H1 (cell line): ENCODE results near the gene NOC3L. TPM values are rescaled to one million over a fixed set of nuclear protein-coding genes. Genes with fewer than 3 reads are reported as not detected.

Experiments used
- CTCF ChIA-PET: fragments of 300-600 bp; sonication (Branson Sonifier 250); formaldehyde crosslinking; loops from one replicate; lab custom pipeline; 2021; ENCODE audit not compliant: partially characterized antibody; lab: Charles Lee
- POLR2A ChIA-PET: fragments of 300-600 bp; sonication (Branson Sonifier 250); formaldehyde crosslinking; loops from one replicate; lab custom pipeline; 2021; ENCODE audit warnings: inconsistent platforms; ENCODE audit not compliant: partially characterized antibody; lab: Charles Lee
- DNase-seq, 2 experiments: peaks; one replicate each; pipeline versions ENCODE4 v3.0.0 to v3.0.0-alpha.2; 2010 to 2022; ENCODE audit warnings: low spot score in 2 of 2, low read depth in 1 of 2, mixed read lengths in 1 of 2
- FAIRE-seq: peaks from 2 replicates; lab custom pipeline; 2011; peaks lifted over from hg19 to GRCh38; lab: Jason Lieb, UNC
- H2AFZ ChIP-seq: 2 replicates; pipeline ENCODE4 v1.8.1; 2012; ENCODE audit warnings: low read length, inconsistent platforms
- H2AK5ac ChIP-seq: 2 replicates; pipeline ENCODE4 v1.6.1; 2013; ENCODE audit warnings: low read depth, low read length
- H2BK120ac ChIP-seq: replicated peaks from 2 replicates; pipeline ENCODE3; 2013; ENCODE audit warnings: low read depth, low read length, inconsistent platforms
- H2BK12ac ChIP-seq: 2 replicates; pipeline ENCODE4 v1.6.1; 2013; ENCODE audit warnings: low read depth, low read length
- H2BK15ac ChIP-seq: 2 replicates; pipeline ENCODE4 v1.6.1; 2013; ENCODE audit warnings: low read length
- H2BK20ac ChIP-seq: 2 replicates; pipeline ENCODE4 v1.6.1; 2013; ENCODE audit warnings: low read length
- H2BK5ac ChIP-seq: 2 replicates; pipeline ENCODE4 v1.6.1; 2013; ENCODE audit warnings: low read depth, low read length
- H3K14ac ChIP-seq: 2 replicates; pipeline ENCODE4 v1.6.1; 2013; ENCODE audit warnings: inconsistent platforms; ENCODE audit not compliant: insufficient read length
- H3K18ac ChIP-seq: 2 replicates; pipeline ENCODE4 v1.6.1; 2013; ENCODE audit warnings: low read length; ENCODE audit errors: extremely low read depth
- H3K23ac ChIP-seq: 2 replicates; pipeline ENCODE4 v1.6.1; 2013; ENCODE audit warnings: inconsistent platforms; ENCODE audit not compliant: insufficient read length
- H3K23me2 ChIP-seq: 2 replicates; pipeline ENCODE4 v1.6.1; 2013; ENCODE audit warnings: low read depth, low read length
- H3K27ac ChIP-seq: 2 replicates; pipeline ENCODE4 v1.6.1; 2011; ENCODE audit warnings: low read depth, low read length, inconsistent platforms
- H3K27me3 ChIP-seq, 4 experiments: replicated peaks in 1 of 4; 1 replicate in 1 of 4; 2 replicates in 3 of 4; pipeline versions ENCODE4 v1.6.1 to v1.8.1; 2011 to 2013; ENCODE audit warnings: low read length in 3 of 4, mild to moderate bottlenecking in 3 of 4, inconsistent platforms in 2 of 4, mixed read lengths in 2 of 4, moderate library complexity in 1 of 4; ENCODE audit not compliant: control insufficient read depth in 3 of 4, insufficient read depth in 3 of 4; ENCODE audit errors: extremely low read depth in 1 of 4
- H3K36me3 ChIP-seq, 4 experiments: 2 replicates each; pipeline versions ENCODE4 v1.6.1 to v1.8.1; 2011 to 2013; ENCODE audit warnings: mild to moderate bottlenecking in 4 of 4, low read length in 3 of 4, moderate library complexity in 2 of 4, control low read depth in 1 of 4, inconsistent platforms in 1 of 4; ENCODE audit not compliant: insufficient read depth in 4 of 4, control insufficient read depth in 2 of 4
- H3K4ac ChIP-seq: replicated peaks from 2 replicates; pipeline ENCODE3; 2013; ENCODE audit warnings: low read length, low read depth, mixed read lengths, inconsistent platforms; ENCODE audit not compliant: insufficient read length
- H3K4me1 ChIP-seq, 4 experiments: replicated peaks in 1 of 4; 1 replicate in 1 of 4; 2 replicates in 3 of 4; pipeline versions ENCODE4 v1.6.1 to v1.8.1; 2011 to 2013; ENCODE audit warnings: low read length in 3 of 4, inconsistent platforms in 2 of 4, mixed read lengths in 1 of 4; ENCODE audit not compliant: insufficient read depth in 4 of 4, control insufficient read depth in 3 of 4
- H3K4me2 ChIP-seq, 2 experiments: 2 replicates each; pipeline versions ENCODE4 v1.6.1 to v1.8.1; 2011 to 2013; ENCODE audit warnings: low read depth in 2 of 2, low read length in 2 of 2, control low read depth in 1 of 2, inconsistent platforms in 1 of 2, mild to moderate bottlenecking in 1 of 2; ENCODE audit not compliant: insufficient read depth in 1 of 2
- H3K4me3 ChIP-seq, 4 experiments: fragments of 200-600, 300-600 bp in 1 of 4; sonication (generic), shearing (Covaris generic), sonication (Bioruptor Twin) in 1 of 4; 2 replicates each; pipeline versions ENCODE4 v1.5.1 to v1.8.1; 2011 to 2016; ENCODE audit warnings: low read length in 4 of 4, low read depth in 3 of 4, control low read depth in 2 of 4, inconsistent platforms in 2 of 4, mild to moderate bottlenecking in 2 of 4, mixed read lengths in 1 of 4, moderate library complexity in 1 of 4; ENCODE audit not compliant: insufficient read depth in 2 of 4; ENCODE audit errors: extremely low read depth in 1 of 4
- H3K56ac ChIP-seq: replicated peaks from 2 replicates; pipeline ENCODE3; 2013; ENCODE audit warnings: low read depth, mild to moderate bottlenecking, mixed read lengths, low read length, inconsistent platforms; ENCODE audit not compliant: insufficient read length
- H3K79me1 ChIP-seq: 2 replicates; pipeline ENCODE4 v1.6.1; 2013; ENCODE audit warnings: low read depth, low read length, control low read depth
- H3K79me2 ChIP-seq, 2 experiments: 2 replicates each; pipeline versions ENCODE4 v1.6.1 to v1.8.1; 2012 to 2013; ENCODE audit warnings: low read length in 2 of 2, mild to moderate bottlenecking in 2 of 2, inconsistent platforms in 1 of 2; ENCODE audit not compliant: insufficient read depth in 2 of 2, control insufficient read depth in 1 of 2
- H3K9ac ChIP-seq, 4 experiments: replicated peaks in 1 of 4; 1 replicate in 1 of 4; 2 replicates in 3 of 4; pipeline versions ENCODE4 v1.6.1 to v1.8.1; 2011 to 2013; ENCODE audit warnings: low read depth in 3 of 4, low read length in 3 of 4, control low read depth in 2 of 4, mild to moderate bottlenecking in 2 of 4, moderate library complexity in 2 of 4, inconsistent platforms in 1 of 4; ENCODE audit errors: extremely low read depth in 1 of 4
- H3K9me3 ChIP-seq, 2 experiments: 2 replicates each; pipeline versions ENCODE4 v1.6.1 to v1.8.1; 2012 to 2013; ENCODE audit warnings: mild to moderate bottlenecking in 2 of 2, moderate library complexity in 2 of 2, control low read depth in 1 of 2, inconsistent platforms in 1 of 2, low read depth in 1 of 2, low read length in 1 of 2, mixed read lengths in 1 of 2; ENCODE audit not compliant: insufficient read depth in 2 of 2
- H4K20me1 ChIP-seq, 2 experiments: replicated peaks in 1 of 2; 2 replicates each; pipeline versions ENCODE3 to v1.8.1; 2011 to 2013; ENCODE audit warnings: inconsistent platforms in 2 of 2, low read length in 2 of 2, mild to moderate bottlenecking in 1 of 2; ENCODE audit not compliant: insufficient read depth in 2 of 2, control insufficient read depth in 1 of 2
- H4K5ac ChIP-seq: 2 replicates; pipeline ENCODE4 v1.6.1; 2013; ENCODE audit warnings: low read length, low read depth, mixed read lengths, inconsistent platforms; ENCODE audit not compliant: insufficient read length
- H4K8ac ChIP-seq: 2 replicates; pipeline ENCODE4 v1.8.0; 2013; ENCODE audit warnings: mild to moderate bottlenecking, moderate library complexity, low read length, inconsistent platforms; ENCODE audit not compliant: insufficient read depth; ENCODE audit errors: extremely low read depth
- H4K91ac ChIP-seq: replicated peaks from 2 replicates; pipeline ENCODE3; 2013; ENCODE audit warnings: low read length, mixed read lengths, inconsistent platforms; ENCODE audit not compliant: insufficient read length
- BCL11A ChIP-seq, 2 experiments: IDR thresholded peaks; one replicate each; pipeline ENCODE4 v1.6.1; 2011; ENCODE audit warnings: low read depth in 2 of 2, low read length in 2 of 2, mild to moderate bottlenecking in 2 of 2
- BRCA1 ChIP-seq: IDR thresholded peaks from 2 replicates; pipeline ENCODE4 v1.6.1; 2012; ENCODE audit warnings: low read depth, low read length, improper control_type of control experiment
- CHD2 ChIP-seq: IDR thresholded peaks from 2 replicates; pipeline ENCODE4 v1.6.1; 2012; ENCODE audit warnings: low read length, improper control_type of control experiment
- CTBP2 ChIP-seq: IDR thresholded peaks from 2 replicates; pipeline ENCODE4 v1.7.0; 2011; ENCODE audit warnings: borderline replicate concordance, mild to moderate bottlenecking, moderate library complexity, mixed read lengths, low read length; ENCODE audit not compliant: insufficient read depth, insufficient read length
- MAFK ChIP-seq: IDR thresholded peaks from 2 replicates; pipeline ENCODE4 v1.6.1; 2012; ENCODE audit warnings: low read depth, mild to moderate bottlenecking, improper control_type of control experiment, low read length
- PHF8 ChIP-seq: fragments of 200-600 bp; sonication (generic); conservative IDR thresholded peaks from 2 replicates; pipeline ENCODE4 v1.7.1; 2012; ENCODE audit warnings: low read depth, mild to moderate bottlenecking, inconsistent platforms, low read length, moderate library complexity
- RFX5 ChIP-seq: IDR thresholded peaks from 2 replicates; pipeline ENCODE4 v1.6.1; 2011; ENCODE audit warnings: low read depth, low read length, improper control_type of control experiment, borderline replicate concordance
- RNF2 ChIP-seq: fragments of 200-900, 300-1000 bp; sonication (generic); IDR thresholded peaks from 2 replicates; pipeline ENCODE4 v1.7.1; 2016; ENCODE audit warnings: borderline replicate concordance, low read depth, mild to moderate bottlenecking, antibody characterized with exemption, low read length; ENCODE audit not compliant: poor library complexity, severe bottlenecking; ENCODE audit errors: missing control alignments
- SP1 ChIP-seq: IDR thresholded peaks from 2 replicates; pipeline ENCODE4 v1.6.1; 2011; ENCODE audit warnings: low read depth, low read length
- SP4 ChIP-seq: IDR thresholded peaks from 2 replicates; pipeline ENCODE4 v1.6.1; 2012; ENCODE audit warnings: low read length, inconsistent platforms
- WGBS, 2 experiments: shearing (Covaris generic) in 1 of 2; methylation state at CpG; one replicate each; pipeline versions ENCODE4 v1.1.6 to v1.1.7; 2013 to 2015; ENCODE audit warnings: low lambda C conversion rate in 2 of 2, mixed read lengths in 2 of 2, inconsistent platforms in 1 of 2, low coverage in 1 of 2, missing lambda C conversion rate in 1 of 2; ENCODE audit not compliant: insufficient replicate concordance in 2 of 2, insufficient coverage in 1 of 2, insufficient read length in 1 of 2; ENCODE audit errors: extremely low coverage in 1 of 2, missing lambda C conversion rate in 1 of 2; 5-methylcytosine and 5-hydroxymethylcytosine counted together
- polyA plus RNA-seq, 7 experiments: library from polyadenylated mRNA; depleted of rRNA in 3 of 7; stranded (reverse) in 5 of 7; unstranded in 2 of 7; fragments of >200 nt in 5 of 7; fragments of 200-250 nt in 2 of 7; gene quantifications; 1 replicate in 5 of 7; 2 replicates in 1 of 7; 4 replicates in 1 of 7; pipeline versions ENCODE4 v1.2.1 to v1.2.3, GENCODE V29; 2011 to 2013; ENCODE audit warnings: missing spikeins in 2 of 7, mixed read lengths in 2 of 7
- total RNA-seq: library from RNA; stranded (reverse); fragmentation: NEBNext Ultra II Directional; extraction: Animal tissue kit (Norgen Biotek cat#: 25700); gene quantifications from 2 replicates; pipeline ENCODE4 v1.2.1, GENCODE V29; 2021
- TF ChIP-seq, protein P1 (sequence below): IDR thresholded peaks from 2 replicates; pipeline ENCODE4 v1.6.1; 2012; ENCODE audit warnings: inconsistent platforms
- TF ChIP-seq, protein P2 (sequence below): IDR thresholded peaks from 2 replicates; pipeline ENCODE4 v1.6.1; 2011; ENCODE audit warnings: low read length, improper control_type of control experiment

NOC3L gene
- total and polyA plus RNA-seq, 2 of the 8 experiments (the other 6 are each of a cell fraction or from before 2014, with no cell fraction given) = 7.1 to 39.1 TPM

DNA sequence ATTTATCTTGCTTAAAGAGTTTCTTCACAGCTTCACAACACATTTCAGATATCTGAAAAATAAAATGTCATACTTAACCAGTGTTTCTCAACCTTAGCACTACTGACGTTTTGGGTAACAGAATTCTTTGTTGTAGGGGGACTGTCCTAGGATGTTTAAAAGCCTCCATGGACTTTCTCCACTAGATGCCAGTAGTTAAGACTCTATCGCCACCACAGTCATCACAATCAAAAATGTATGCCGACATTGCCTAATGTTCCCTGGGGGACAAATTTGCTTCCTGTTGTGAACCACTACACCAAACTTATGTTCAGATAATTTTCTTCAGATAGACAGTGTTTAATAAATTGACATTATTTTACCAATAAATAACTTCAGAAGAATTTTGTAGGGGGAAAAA lies 13.4 kb downstream of the NOC3L start:
- H3K27ac ChIP-seq = no peak overlapping the region
- no peak overlapping the region for H2BK120ac ChIP-seq
- peaks cover 15 to 80% (median 38%) of the 10 kb centered on the region in 4 experiments for H3K36me3 ChIP-seq
- H4K91ac ChIP-seq = no peak overlapping the region
- H3K79me1 ChIP-seq = no peaks in the 10 kb centered on the region
- H2AFZ ChIP-seq = no peak overlapping the region
- no peak overlapping the region for H2BK5ac ChIP-seq
- no peaks in the 10 kb centered on the region for H3K79me2 ChIP-seq
- no peak overlapping the region for H3K4ac ChIP-seq
- H3K18ac ChIP-seq = no peak overlapping the region
- no peaks in the 10 kb centered on the region for H3K23me2 ChIP-seq
- no peaks in the 10 kb centered on the region for H3K9me3 ChIP-seq
- ChIA-PET POLR2A (interaction anchor here (1.6 kb wide), 1 partner anchor 10 kb away, joined by 3 read pairs; no protein-coding TSS in a partner anchor), CTCF (interaction anchor here (0.7 to 3.1 kb wide), 6 partner anchors 14 to 152 kb away, joined by 3 to 14 read pairs (median 4); no protein-coding TSS in a partner anchor)
- H2BK15ac ChIP-seq = no peak overlapping the region
- no peaks in the 10 kb centered on the region for H4K20me1 ChIP-seq
- no peak overlapping the region for H3K9ac ChIP-seq
- FAIRE-seq (peak; percentile 50), DNase-seq (no peak)
- H4K5ac ChIP-seq = no peak overlapping the region
- H3K56ac ChIP-seq = no peak overlapping the region
- H3K14ac ChIP-seq = no peak overlapping the region
- no peaks in the 10 kb centered on the region for H3K4me1 ChIP-seq
- 80% methylated on average over 3 of the region's 3 CpGs; no CpG with 5 or more reads in 1 of the 2 experiments for WGBS, 2 experiments
- H4K8ac ChIP-seq = no peak overlapping the region
- H2BK20ac ChIP-seq = no peak overlapping the region
- peaks cover 0 to 1% (median 0%) of the 10 kb centered on the region in 4 experiments; a peak in 1 of 7 replicates for H3K27me3 ChIP-seq
- no peak overlapping the region for H3K4me2 ChIP-seq
- H3K23ac ChIP-seq = no peak overlapping the region
- no peak overlapping the region for H2AK5ac ChIP-seq
- no peak overlapping the region for H3K4me3 ChIP-seq
- no peak overlapping the region for H2BK12ac ChIP-seq
- TF ChIP-seq MAFK (no peak), CTBP2 (no peak), SP1 (no peak), BCL11A (IDR thresholded peaks at IDR 0.05; ENCODE audit: low read depth in 2 of 2, low read length in 2 of 2) (no peak), RFX5 (no peak), CHD2 (no peak), SP4 (no peak), BRCA1 (no peak), RNF2 (no peak), PHF8 (no peak)
- TF ChIP-seq, protein P1, sequence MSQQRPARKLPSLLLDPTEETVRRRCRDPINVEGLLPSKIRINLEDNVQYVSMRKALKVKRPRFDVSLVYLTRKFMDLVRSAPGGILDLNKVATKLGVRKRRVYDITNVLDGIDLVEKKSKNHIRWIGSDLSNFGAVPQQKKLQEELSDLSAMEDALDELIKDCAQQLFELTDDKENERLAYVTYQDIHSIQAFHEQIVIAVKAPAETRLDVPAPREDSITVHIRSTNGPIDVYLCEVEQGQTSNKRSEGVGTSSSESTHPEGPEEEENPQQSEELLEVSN = no peak
- TF ChIP-seq, protein P2, sequence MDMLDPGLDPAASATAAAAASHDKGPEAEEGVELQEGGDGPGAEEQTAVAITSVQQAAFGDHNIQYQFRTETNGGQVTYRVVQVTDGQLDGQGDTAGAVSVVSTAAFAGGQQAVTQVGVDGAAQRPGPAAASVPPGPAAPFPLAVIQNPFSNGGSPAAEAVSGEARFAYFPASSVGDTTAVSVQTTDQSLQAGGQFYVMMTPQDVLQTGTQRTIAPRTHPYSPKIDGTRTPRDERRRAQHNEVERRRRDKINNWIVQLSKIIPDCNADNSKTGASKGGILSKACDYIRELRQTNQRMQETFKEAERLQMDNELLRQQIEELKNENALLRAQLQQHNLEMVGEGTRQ = no peak
